ENCODE data around the gene TMEM138. TPM values are rescaled to one million over a fixed set of nuclear protein-coding genes. Genes with fewer than 3 reads are reported as not detected.

Gene TMEM138
- total and polyA plus RNA-seq, 2 of the 13 experiments (the other 11 are each of a cell fraction or from before 2014, with no cell fraction given), result 43.5 to 61.0 TPM

DNA sequence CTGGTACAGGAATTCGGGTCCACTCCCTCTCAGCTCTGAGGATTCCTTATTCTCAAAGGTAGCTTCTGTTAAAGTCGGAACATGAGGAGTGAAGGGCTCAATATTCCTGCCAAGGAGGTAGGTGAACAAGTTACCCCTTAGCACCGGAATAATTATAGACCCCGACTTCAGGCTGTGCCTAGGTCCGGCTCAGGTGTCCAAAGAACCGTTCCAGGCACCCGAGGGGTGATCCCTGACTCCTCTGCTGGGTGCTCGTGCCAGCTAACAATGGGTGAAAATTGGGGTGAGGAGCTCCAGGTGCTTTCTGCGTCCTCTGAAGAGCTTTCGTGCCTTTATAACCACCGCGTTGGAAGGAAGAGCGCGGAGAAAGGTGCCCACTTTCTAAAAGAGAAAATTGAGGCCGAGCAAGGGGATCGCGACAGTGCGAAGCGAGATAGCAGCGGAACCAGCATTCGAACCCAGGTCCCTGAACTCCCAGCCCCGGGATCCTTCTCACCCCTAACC, 885 bp upstream of the TMEM138 start:
- POLR2A ChIA-PET, result interaction anchor here (0.8 to 9.9 kb wide), 19 partner anchors 9 to 94 kb away, joined by 3 to 146 read pairs (median 12); partner anchors contain the start of genes CPSF7, DDB1, SDHAF2 and TKFC
- in situ Hi-C loops (cut with HindIII; ENCODE audit: extremely low pct_ligation_motif_present, low pct_unique_long_range_greater_than_20kb) (no loop called here), intact Hi-C loops (cut with micrococcal nuclease; ENCODE audit: unreplicated experiment) (no loop called here)
- BruUV-seq (replicated peaks), result no TSS peak
- no peaks in the 10 kb centered on the region for H4K20me1 ChIP-seq (ENCODE audit: insufficient read depth, low read length)
- H3K27me3 ChIP-seq (ENCODE audit: control insufficient read depth in 1 of 2, insufficient read depth in 2 of 2, low read length in 2 of 2), result no peaks in the 10 kb centered on the region; a peak in 1 of 5 replicates
- 2% methylated on average over 19 of the region's 22 CpGs for WGBS (ENCODE audit: low lambda C conversion rate)
- H3K4me1 ChIP-seq (ENCODE audit: insufficient read depth, low read length), result peaks cover 38% of the 10 kb centered on the region
- TF ChIP-seq ZBTB21 (CRISPR knock-in tag; IDR thresholded peaks at IDR 0.05) (no peak), GATAD2A (CRISPR knock-in tag; IDR thresholded peaks at IDR 0.05) (no peak), ZNF749 (CRISPR knock-in tag; IDR thresholded peaks at IDR 0.05; ENCODE audit: borderline replicate concordance) (no peak), HNF1A (IDR thresholded peaks at IDR 0.05; ENCODE audit: low read depth) (no peak), HNF1A (CRISPR knock-in tag; IDR thresholded peaks at IDR 0.05; ENCODE audit: borderline replicate concordance) (0 out of 2 replicates have a peak, but pooled peaks have one; percentile 11), ARID2 (CRISPR knock-in tag; IDR thresholded peaks at IDR 0.05; ENCODE audit: borderline replicate concordance) (0 out of 2 replicates have a peak, but pooled peaks have one; percentile 40), ZNF629 (CRISPR knock-in tag; conservative IDR thresholded peaks at IDR 0.05) (peak; percentile 44; the same call in 1 of the 2 replicates), RFXANK (CRISPR knock-in tag; IDR thresholded peaks at IDR 0.05) (no peak), ZSCAN12 (CRISPR knock-in tag; IDR thresholded peaks at IDR 0.05) (0 out of 2 replicates have a peak, but pooled peaks have one; percentile 14), ZNF747 (CRISPR knock-in tag; IDR thresholded peaks at IDR 0.05; ENCODE audit: borderline replicate concordance) (no peak), NONO (IDR thresholded peaks at IDR 0.05) (no peak), NONO (CRISPR knock-in tag; conservative IDR thresholded peaks at IDR 0.05) (no peak)
- TF ChIP-seq, protein P1, sequence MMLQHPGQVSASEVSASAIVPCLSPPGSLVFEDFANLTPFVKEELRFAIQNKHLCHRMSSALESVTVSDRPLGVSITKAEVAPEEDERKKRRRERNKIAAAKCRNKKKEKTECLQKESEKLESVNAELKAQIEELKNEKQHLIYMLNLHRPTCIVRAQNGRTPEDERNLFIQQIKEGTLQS (CRISPR knock-in tag; IDR thresholded peaks at IDR 0.05), result no peak
- TF ChIP-seq, protein P2, sequence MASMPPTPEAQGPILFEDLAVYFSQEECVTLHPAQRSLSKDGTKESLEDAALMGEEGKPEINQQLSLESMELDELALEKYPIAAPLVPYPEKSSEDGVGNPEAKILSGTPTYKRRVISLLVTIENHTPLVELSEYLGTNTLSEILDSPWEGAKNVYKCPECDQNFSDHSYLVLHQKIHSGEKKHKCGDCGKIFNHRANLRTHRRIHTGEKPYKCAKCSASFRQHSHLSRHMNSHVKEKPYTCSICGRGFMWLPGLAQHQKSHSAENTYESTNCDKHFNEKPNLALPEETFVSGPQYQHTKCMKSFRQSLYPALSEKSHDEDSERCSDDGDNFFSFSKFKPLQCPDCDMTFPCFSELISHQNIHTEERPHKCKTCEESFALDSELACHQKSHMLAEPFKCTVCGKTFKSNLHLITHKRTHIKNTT (CRISPR knock-in tag; IDR thresholded peaks at IDR 0.05), result no peak
- TF ChIP-seq, protein P3, sequence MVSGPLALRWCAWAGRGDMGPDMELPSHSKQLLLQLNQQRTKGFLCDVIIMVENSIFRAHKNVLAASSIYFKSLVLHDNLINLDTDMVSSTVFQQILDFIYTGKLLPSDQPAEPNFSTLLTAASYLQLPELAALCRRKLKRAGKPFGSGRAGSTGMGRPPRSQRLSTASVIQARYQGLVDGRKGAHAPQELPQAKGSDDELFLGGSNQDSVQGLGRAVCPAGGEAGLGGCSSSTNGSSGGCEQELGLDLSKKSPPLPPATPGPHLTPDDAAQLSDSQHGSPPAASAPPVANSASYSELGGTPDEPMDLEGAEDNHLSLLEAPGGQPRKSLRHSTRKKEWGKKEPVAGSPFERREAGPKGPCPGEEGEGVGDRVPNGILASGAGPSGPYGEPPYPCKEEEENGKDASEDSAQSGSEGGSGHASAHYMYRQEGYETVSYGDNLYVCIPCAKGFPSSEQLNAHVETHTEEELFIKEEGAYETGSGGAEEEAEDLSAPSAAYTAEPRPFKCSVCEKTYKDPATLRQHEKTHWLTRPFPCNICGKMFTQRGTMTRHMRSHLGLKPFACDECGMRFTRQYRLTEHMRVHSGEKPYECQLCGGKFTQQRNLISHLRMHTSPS (CRISPR knock-in tag; IDR thresholded peaks at IDR 0.05; ENCODE audit: low read depth), result 0 out of 2 replicates have a peak, but pooled peaks have one; percentile 65
- TF ChIP-seq, protein P4, sequence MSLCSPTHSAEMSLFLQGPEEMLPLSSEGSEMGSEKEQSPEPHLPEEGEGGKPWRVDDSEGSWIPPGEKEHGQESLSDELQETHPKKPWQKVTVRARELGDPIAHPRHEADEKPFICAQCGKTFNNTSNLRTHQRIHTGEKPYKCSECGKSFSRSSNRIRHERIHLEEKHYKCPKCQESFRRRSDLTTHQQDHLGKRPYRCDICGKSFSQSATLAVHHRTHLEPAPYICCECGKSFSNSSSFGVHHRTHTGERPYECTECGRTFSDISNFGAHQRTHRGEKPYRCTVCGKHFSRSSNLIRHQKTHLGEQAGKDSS (CRISPR knock-in tag; IDR thresholded peaks at IDR 0.05; ENCODE audit: borderline replicate concordance, low read depth), result no peak
- no peaks in the 10 kb centered on the region for H3K9me3 ChIP-seq (ENCODE audit: low read length)
- DNase-seq (ENCODE audit: low spot score) (no peak), FAIRE-seq (no peak), ATAC-seq (no peak)
- H3K27ac ChIP-seq (ENCODE audit: extremely low read length, insufficient read depth, low read length), result peak overlapping the region; percentile 98
- H3K4me2 ChIP-seq (ENCODE audit: low read depth, low read length), result peak overlapping the region; percentile 81
- no peak overlapping the region for H2AFZ ChIP-seq (ENCODE audit: low read length)
- CTCF ChIA-PET (ENCODE audit: low intra/inter-chr PET ratio, low total read pairs), result no interaction called here
- peak overlapping the region; percentile 98 for H3K9ac ChIP-seq (ENCODE audit: insufficient read depth, low read depth, low read length)
- H3K4me3 ChIP-seq (replicated peaks in 1 of 3; ENCODE audit: insufficient read depth in 1 of 3, low read depth in 2 of 3, low read length in 3 of 3), result peak overlapping the region; percentile 74 to 80 (median 80)
- peaks cover 17% of the 10 kb centered on the region for H3K79me2 ChIP-seq (ENCODE audit: insufficient read depth, low read length)
- peaks cover 4 to 16% of the 10 kb centered on the region in 2 experiments; a peak in 4 of 5 replicates for H3K36me3 ChIP-seq (replicated peaks in 1 of 2; ENCODE audit: control insufficient read depth in 1 of 2, insufficient read depth in 2 of 2, low read length in 2 of 2)
